Activated T-cell treated with anti-CD3 and anti-CD28 coated beads, Interleukin-2, amount 50 U/mL, for 1 hour (primary cell): Measurements from ENCODE around the gene SGCB.

ENCODE experiments used
- DNase-seq: peaks from one replicate; pipeline ENCODE4 v3.0.0-alpha.2; 2020

SGCB gene

DNA sequence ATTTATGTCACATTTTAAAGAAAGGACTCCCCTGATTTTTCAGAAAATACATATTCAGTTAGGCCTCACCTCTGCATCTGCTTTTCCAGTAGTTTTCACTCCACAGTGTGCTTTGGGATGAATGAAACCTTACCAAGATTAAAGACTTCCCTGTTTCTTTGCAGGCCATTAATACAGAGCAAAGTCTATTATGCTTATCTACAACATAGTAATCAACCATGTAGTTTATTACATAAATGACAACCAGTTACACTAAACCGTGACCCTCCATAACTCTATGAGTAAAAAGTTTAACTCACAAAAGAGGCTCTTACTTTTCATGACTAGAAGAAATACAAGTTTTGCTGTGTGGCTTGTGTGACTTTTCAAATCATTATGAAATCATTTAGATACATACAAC lies 20.3 kb downstream of the SGCB start:
- no peak for DNase-seq

- DNase-seq = no peak
Observed at GRCh38 chr4:52016981-52017380, 21.1 kb downstream of the SGCB start.

GRCh38 chr4:52015366-52015765 lies 22.7 kb downstream of the SGCB start:
- no peak for DNase-seq

DNA sequence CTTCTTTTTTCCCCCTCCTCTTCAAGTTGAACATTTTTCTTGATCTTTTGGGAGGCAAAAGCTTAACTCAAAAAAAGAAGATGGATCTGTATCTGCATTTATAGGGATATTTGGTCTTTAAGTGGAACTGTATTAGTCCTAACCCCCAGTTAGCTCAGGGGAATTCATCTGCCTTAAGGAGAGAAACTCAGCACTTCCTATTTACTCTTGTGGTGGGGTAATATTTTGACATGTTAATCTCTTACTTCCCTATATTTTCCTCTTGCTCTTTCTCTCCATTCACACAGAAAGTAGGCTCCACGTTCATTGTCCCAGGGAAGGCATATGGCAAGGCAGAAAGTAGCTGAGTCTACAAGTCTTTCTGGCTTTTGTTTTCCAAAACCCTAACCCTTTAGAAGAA lies 23.2 kb downstream of the SGCB start:
- DNase-seq = no peak

DNA sequence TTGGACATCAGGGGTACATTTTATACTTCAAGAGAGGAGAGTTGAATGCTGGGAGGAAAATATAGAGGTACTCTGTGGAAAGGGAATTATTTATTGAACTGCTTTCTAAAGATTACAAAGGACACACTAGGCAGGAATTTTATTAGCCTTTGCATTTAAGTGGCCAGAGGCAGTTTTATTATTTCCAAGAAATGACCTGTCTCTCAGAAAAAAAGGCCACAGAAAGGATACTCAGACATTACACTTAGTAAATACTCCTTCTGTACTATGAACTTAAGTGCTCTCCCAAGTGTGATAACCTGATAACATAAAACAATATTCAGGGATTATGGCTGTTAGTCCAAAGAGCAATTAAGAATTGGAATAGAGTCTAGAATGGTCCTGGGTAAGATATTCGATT lies 25.4 kb downstream of the SGCB start:
- DNase-seq = no peak

DNA sequence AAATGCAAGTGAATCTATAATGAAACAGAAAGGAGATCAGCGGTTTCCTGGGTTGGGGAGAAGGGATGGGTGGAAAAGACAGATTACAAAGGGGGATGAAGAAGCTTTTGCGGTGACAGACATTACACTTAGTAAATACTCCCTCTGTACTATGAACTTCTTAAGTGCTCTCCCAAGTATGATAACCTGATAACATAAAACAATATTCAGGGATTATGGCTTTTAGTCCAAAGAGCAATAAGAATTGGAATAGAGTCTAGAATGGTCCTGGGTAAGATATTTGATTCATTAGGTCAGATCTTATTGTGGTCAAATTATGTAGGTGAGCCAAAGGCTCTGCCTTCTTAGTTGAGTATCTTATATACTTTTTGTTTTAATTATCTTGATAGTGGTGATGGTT lies 27.1 kb downstream of the SGCB start:
- no peak for DNase-seq

DNA sequence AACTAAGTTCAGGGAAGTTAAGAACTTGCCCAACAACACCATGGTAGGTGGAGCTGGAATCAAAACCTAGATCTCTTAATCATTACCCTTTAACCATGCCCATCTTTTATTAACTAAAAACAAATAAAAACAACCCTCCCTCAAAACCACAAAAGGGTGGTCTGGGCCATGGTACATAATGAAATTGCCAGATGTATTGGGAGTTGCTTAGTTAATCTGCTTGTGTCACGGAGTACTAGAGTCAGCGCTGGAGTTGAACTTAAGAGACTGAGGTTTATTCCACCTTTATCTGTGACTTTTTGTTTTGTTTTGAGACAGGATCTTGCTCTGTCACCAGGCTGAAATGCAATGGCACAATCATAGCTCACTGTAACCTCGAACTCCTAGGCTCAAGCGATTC lies 31.2 kb downstream of the SGCB start:
- no peak for DNase-seq

DNA sequence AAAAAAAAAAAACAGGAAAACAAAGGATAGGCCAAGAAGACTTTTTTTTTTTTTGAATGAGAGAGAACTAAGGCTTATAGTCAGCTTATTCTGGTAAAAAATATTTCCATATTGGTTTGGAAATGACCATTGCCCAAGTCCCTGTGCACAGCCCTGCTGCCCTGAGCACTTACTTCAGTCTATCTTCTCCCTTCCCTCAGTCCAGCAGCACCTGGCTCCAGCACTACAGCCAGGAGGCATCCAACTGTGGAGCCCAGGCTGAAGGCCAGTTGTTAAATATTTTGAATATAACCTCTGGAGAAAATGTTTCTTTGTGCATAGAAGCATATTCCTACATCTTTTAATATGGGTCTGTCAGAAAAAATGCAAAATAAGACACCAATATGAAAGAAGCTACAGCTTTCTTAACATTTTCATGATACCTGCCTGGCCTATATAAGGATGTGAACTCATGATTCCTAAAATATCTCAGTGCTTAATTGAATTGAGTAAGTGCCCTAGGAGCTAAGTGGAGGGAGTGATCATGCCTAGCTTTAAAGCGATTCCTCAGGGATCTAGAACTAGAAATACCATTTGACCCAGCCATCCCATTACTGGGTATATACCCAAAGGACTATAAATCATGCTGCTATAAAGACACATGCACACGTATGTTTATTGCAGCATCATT lies 32.4 kb downstream of the SGCB start:
- no peak for DNase-seq

DNA sequence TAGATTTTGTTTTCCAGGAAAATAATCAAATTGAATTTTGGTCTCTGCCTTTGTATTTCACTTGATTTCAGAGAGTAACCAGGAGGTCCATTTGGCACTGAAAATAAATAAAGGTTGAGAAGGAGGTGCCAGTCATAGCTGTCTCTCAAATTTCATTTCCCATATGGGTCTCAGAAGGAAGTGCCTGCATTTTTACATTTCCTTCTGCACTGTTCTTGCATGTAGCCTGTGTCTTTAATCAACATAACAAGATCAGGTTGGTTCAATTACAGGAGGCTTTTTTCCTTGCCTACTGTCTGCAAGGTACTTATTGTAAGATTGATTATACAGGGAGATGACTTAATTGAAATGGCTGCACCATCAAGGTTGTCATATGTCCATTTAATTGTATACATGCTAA lies 33.7 kb downstream of the SGCB start:
- DNase-seq = no peak

DNA sequence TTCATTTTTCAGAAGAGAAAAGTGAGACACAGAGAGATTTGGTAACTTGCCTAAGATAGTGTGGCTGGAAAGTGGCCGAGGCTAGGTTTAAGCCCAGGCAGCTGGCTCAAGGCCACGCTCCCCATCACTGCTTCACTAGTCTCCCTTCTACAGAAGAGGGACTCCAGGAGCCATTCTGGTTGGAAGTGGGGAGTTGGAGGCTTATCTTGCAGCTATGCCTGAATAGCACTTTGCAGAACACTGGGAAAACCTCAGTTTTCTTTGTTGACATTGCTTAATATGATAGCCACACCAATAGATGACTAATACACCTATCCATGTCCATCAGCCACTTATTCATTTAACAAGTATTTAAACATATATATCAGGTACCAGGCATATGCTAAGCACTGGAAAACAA lies 36.5 kb downstream of the SGCB start:
- DNase-seq = no peak

GRCh38 chr4:51999250-51999649 lies 38.8 kb downstream of the SGCB start:
- DNase-seq = no peak

DNA sequence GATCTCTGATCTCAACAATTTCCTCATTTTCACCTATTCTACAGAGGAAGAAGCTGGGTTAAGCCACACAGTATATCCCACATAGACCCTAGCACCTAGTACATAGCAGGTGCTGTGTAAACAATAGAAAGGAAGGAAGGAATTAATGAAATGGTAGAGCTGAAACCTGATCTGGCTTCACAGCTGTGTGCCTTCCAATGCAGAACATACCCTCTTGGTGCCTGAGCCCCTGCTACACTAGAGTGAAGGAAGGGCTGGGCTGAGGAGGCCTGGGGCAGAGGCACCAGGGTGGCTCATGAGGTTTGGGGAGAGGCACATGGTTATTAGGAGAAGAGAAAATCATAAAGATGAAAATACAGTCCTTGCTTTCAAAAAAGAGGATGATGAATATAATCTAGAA lies 39.3 kb downstream of the SGCB start:
- DNase-seq = no peak

GRCh38 chr4:51997647-51998046 lies 40.5 kb downstream of the SGCB start:
- DNase-seq = no peak

DNA sequence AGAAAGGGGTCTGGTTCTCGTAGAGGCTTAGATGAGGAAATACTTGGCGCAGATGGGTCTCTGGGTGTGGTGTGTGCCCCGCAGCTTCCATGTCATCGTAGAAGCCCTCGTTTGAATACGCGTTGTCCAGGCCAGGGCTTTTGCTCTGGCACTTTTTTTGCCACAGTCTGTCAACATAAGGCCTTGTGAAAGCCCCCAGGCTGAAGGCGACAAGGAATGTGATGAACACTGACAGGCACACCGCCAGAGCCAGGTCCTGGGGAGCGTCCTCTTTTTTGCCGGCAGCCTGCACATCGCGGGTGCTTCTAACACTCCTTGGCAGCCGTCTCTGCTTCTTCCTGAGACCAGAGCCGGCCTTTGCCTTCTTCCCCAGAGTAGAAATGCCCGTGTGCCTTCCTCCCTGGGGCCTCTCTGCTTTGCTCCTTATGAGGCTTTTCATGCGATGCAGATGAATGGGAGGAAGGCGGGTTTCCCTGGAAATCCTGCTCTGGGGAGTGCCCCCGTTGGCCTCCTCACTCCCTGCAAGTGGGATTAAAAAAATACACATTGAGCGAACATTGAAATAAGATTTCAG lies 42.4 kb downstream of the SGCB start:
- no peak for DNase-seq
